ENCODE measurements around the gene FLVCR1.

DNA sequence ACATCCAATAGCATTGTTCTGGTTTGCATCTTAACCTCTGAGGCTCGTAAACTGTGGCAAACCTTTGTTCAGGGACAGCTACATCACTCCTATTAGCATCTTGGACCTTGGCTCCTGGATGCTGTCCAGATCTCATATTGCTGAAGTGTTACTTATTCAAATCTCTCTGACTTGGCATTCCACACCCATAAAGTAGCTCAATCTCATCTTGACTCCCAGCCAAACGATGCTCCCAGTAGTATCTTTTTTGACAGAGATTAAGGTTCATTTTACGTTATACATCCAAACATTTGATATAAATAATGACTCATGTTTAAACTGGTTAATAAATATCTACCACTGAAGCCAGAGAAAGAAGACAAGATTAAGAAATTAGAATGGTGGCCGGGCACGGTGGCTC is 4.4 kb upstream of the FLVCR1 start:
- TF ChIP-seq, protein P1, sequence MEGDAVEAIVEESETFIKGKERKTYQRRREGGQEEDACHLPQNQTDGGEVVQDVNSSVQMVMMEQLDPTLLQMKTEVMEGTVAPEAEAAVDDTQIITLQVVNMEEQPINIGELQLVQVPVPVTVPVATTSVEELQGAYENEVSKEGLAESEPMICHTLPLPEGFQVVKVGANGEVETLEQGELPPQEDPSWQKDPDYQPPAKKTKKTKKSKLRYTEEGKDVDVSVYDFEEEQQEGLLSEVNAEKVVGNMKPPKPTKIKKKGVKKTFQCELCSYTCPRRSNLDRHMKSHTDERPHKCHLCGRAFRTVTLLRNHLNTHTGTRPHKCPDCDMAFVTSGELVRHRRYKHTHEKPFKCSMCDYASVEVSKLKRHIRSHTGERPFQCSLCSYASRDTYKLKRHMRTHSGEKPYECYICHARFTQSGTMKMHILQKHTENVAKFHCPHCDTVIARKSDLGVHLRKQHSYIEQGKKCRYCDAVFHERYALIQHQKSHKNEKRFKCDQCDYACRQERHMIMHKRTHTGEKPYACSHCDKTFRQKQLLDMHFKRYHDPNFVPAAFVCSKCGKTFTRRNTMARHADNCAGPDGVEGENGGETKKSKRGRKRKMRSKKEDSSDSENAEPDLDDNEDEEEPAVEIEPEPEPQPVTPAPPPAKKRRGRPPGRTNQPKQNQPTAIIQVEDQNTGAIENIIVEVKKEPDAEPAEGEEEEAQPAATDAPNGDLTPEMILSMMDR (IDR thresholded peaks at IDR 0.05): no peak
- TF ChIP-seq EMX1 (CRISPR knock-in tag; IDR thresholded peaks at IDR 0.05): no peak
- TF ChIP-seq JAZF1 (CRISPR knock-in tag; IDR thresholded peaks at IDR 0.05): no peak
- TF ChIP-seq, protein P2, sequence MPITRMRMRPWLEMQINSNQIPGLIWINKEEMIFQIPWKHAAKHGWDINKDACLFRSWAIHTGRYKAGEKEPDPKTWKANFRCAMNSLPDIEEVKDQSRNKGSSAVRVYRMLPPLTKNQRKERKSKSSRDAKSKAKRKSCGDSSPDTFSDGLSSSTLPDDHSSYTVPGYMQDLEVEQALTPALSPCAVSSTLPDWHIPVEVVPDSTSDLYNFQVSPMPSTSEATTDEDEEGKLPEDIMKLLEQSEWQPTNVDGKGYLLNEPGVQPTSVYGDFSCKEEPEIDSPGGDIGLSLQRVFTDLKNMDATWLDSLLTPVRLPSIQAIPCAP (CRISPR knock-in tag; IDR thresholded peaks at IDR 0.05): no peak
- TF ChIP-seq, protein P3, sequence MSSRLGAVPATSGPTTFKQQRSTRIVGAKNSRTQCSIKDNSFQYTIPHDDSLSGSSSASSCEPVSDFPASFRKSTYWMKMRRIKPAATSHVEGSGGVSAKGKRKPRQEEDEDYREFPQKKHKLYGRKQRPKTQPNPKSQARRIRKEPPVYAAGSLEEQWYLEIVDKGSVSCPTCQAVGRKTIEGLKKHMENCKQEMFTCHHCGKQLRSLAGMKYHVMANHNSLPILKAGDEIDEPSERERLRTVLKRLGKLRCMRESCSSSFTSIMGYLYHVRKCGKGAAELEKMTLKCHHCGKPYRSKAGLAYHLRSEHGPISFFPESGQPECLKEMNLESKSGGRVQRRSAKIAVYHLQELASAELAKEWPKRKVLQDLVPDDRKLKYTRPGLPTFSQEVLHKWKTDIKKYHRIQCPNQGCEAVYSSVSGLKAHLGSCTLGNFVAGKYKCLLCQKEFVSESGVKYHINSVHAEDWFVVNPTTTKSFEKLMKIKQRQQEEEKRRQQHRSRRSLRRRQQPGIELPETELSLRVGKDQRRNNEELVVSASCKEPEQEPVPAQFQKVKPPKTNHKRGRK (CRISPR knock-in tag; IDR thresholded peaks at IDR 0.05; ENCODE audit: borderline replicate concordance): no peak
- no peak for TF ChIP-seq ETV6 (CRISPR knock-in tag; IDR thresholded peaks at IDR 0.05)
- no peak for TF ChIP-seq ZBTB43 (CRISPR knock-in tag; IDR thresholded peaks at IDR 0.05)
